ENCODE measurements around the gene SLC5A10. TPM values are rescaled to one million over a fixed set of nuclear protein-coding genes. Genes with fewer than 3 reads are reported as not detected.

SLC5A10 gene
- total RNA-seq, 4 donors from 2014 or later, result not detected

DNA sequence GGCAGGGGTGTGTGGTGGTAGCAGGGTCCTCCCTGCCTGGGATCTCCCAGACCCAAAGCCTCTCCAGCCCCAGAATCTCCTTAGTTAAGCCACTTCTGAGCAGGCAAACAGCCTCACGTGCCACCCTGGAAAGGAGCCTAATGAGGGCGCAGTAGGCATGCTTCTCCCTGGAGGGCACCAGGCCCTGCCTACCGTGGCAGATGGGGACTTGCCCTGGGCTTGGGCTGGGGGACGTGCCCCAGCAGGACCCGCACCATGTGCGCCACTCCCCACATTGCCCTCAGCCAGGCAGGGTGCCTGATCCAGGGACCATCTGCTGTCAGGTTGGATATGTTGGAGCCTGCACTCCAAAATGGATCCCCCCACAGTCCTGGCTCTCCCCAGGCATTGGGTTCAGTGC is 38.4 kb downstream of the SLC5A10 start:
- no peak overlapping the region for H3K4me3 ChIP-seq
- intact Hi-C loops (cut with DNase I; ENCODE audit: low total_unique reads), result no loop called here
- TF ChIP-seq POLR2A (IDR thresholded peaks at IDR 0.05), result no peak
- TF ChIP-seq, protein P1, sequence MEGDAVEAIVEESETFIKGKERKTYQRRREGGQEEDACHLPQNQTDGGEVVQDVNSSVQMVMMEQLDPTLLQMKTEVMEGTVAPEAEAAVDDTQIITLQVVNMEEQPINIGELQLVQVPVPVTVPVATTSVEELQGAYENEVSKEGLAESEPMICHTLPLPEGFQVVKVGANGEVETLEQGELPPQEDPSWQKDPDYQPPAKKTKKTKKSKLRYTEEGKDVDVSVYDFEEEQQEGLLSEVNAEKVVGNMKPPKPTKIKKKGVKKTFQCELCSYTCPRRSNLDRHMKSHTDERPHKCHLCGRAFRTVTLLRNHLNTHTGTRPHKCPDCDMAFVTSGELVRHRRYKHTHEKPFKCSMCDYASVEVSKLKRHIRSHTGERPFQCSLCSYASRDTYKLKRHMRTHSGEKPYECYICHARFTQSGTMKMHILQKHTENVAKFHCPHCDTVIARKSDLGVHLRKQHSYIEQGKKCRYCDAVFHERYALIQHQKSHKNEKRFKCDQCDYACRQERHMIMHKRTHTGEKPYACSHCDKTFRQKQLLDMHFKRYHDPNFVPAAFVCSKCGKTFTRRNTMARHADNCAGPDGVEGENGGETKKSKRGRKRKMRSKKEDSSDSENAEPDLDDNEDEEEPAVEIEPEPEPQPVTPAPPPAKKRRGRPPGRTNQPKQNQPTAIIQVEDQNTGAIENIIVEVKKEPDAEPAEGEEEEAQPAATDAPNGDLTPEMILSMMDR (IDR thresholded peaks at IDR 0.05), result no peak
- H3K9me3 ChIP-seq, result no peaks in the 10 kb centered on the region
- no peaks in the 10 kb centered on the region for H3K27me3 ChIP-seq
- H3K36me3 ChIP-seq, result no peaks in the 10 kb centered on the region
- no peak overlapping the region for H3K27ac ChIP-seq
- DNase-seq, result no peak
- H3K4me1 ChIP-seq, result no peaks in the 10 kb centered on the region

DNA sequence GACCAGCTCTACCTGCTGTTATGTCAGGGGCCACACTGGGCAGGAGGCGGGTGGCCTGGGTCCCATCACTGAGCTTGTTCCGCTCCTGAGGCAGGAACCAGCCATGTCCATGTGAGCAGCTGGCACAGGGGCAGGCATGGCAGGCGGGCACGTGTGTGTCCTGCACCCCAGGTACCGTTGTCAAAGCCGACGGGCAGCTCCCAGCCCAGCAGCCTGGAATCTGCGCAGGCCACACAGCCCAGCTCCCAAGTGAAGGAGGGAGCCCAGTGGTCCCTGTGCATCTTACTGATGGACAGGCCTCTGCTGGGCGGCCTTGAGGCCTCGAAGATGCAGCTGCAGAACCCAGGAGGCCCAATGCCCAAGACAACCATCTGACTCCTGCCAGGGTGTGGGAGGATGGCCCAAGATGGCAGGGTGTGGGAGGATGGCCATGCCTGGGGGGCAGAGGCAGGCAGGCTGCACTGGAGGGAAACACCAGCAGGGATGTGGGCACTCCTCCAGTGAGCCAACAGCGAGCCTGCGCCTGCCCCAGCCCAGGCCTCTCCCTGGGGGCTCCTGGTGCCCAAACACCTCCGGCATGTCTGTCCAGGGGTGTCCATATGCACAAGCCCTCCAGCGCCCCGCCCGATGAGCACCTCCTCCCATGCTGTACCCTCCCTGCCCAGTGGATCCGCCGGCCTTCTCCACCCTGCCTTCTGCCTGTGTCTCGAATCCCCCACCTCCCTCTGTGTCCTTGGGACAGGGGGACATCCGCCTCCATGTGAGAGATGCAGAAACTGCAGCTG is 39.8 kb downstream of the SLC5A10 start:
- no peak overlapping the region for H3K27ac ChIP-seq
- no peak overlapping the region for H3K4me3 ChIP-seq
- DNase-seq, result no peak
- H3K9me3 ChIP-seq, result peaks cover 0 to 8% of the 10 kb centered on the region in 2 donors
- H3K27me3 ChIP-seq, result no peaks in the 10 kb centered on the region
- intact Hi-C loops (cut with DNase I; ENCODE audit: low total_unique reads), result no loop called here
- H3K4me1 ChIP-seq, result no peaks in the 10 kb centered on the region
- no peaks in the 10 kb centered on the region for H3K36me3 ChIP-seq
- no peak for TF ChIP-seq POLR2A (IDR thresholded peaks at IDR 0.05)
- TF ChIP-seq, protein P1 (IDR thresholded peaks at IDR 0.05), result no peak

DNA sequence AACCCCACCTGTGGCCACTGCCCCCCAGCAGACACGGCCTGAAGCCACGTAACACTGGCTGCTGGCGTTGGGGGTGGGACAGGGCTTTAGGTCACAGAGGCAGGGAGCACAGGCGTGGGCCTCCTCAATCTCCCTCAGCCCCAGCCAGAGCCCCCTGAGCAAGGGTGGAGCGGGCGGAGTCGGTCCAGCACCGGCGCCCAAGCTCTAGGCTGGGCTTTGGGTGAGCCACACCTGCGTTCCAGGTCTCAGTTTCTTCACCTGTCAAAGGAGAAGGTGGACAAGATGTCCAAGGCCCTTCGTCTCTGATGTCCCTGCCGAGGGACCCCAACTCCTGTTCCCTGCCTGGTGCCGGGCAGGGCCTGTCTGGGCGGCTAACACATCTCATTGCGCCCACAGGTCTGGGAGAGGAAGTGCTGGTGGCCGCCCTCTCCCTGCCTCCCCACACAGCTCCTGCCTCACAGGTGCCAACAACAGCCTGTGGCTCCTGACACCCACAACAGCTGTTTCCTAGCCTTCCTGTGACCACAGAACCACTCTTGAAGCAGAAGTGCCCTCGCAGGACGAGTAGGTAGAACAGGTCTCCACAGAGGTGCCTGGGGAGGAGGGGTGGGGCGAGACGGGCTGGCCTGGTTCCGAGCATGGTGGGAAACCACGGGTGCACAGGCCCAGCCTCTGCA is 40.6 kb downstream of the SLC5A10 start:
- no peak overlapping the region for H3K4me3 ChIP-seq
- intact Hi-C loops (cut with DNase I; ENCODE audit: low total_unique reads), result no loop called here
- no peak for DNase-seq
- no peak overlapping the region for H3K27ac ChIP-seq
- H3K36me3 ChIP-seq, result no peaks in the 10 kb centered on the region
- TF ChIP-seq, protein P1 (IDR thresholded peaks at IDR 0.05), result no peak
- TF ChIP-seq POLR2A (IDR thresholded peaks at IDR 0.05), result no peak
- H3K27me3 ChIP-seq, result no peaks in the 10 kb centered on the region
- H3K4me1 ChIP-seq, result no peaks in the 10 kb centered on the region
- peaks cover 0 to 8% of the 10 kb centered on the region in 2 donors for H3K9me3 ChIP-seq

DNA sequence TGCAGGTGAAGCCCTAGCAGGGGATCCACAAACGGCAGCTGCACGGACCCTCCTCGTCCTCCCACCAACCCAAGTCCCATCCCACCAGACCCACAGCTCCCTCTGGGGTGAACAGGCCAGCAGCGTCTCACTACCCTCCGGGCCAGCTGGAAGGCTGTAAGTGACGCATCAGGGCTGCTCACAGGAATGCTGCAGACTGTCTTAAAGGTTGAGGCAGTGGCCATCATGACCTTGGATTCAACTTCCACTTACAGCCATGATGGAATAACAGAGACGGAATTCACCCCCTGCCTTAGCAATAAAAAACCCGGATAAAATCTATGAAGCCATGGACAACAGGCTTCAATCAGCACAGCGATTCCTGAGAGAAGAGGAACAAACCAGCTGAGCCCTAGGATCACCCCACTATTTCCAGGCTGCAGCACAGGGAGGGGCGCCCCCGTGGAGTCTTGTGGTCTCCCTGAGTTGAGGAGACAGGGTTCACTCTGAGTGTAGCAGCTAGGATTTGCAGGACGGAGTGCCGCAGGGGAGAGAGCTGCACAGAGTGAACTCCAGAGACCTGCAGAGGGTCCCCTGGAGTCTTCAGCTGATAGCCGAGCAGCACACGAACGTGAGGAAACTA is 42.1 kb downstream of the SLC5A10 start:
- Histone ChIP-seq H3K27me3 (no peaks in the 10 kb centered on the region), H3K4me3 (no peak overlapping the region), H3K9me3 (peaks cover 0 to 8% of the 10 kb centered on the region in 2 donors), H3K36me3 (no peaks in the 10 kb centered on the region), H3K4me1 (no peaks in the 10 kb centered on the region), H3K27ac (no peak overlapping the region)
- TF ChIP-seq, protein P1 (IDR thresholded peaks at IDR 0.05), result no peak
- TF ChIP-seq POLR2A (IDR thresholded peaks at IDR 0.05), result no peak
- intact Hi-C loops (cut with DNase I; ENCODE audit: low total_unique reads), result no loop called here
- DNase-seq, result no peak

DNA sequence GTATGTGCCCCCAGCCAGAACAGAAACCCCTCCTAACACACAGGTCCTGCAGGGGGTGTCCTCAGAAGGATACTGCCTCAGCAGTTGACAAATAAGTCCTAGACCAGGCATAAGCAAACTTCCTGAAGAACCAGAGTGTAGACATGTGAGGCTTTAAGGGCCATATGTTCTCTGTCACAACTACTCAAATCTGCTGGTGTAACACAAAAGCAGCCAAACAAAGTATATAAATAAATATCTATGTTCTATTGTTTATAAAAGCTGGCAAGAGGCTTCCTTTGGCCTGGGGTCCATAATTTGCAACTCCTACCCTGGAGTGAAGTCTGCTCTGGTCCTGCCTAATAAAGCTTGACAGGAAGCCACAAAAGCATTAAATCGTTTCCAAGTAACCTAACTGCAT is 42.7 kb downstream of the SLC5A10 start:
- no peak for DNase-seq
- Histone ChIP-seq H3K27me3 (no peaks in the 10 kb centered on the region), H3K4me3 (no peak overlapping the region), H3K4me1 (no peaks in the 10 kb centered on the region), H3K36me3 (no peaks in the 10 kb centered on the region), H3K9me3 (peaks cover 0 to 8% of the 10 kb centered on the region in 2 donors), H3K27ac (no peak overlapping the region)
- intact Hi-C loops (cut with DNase I; ENCODE audit: low total_unique reads), result no loop called here
- TF ChIP-seq, protein P1 (IDR thresholded peaks at IDR 0.05), result no peak
